ENCODE measurements around the gene CPM.

GRCh38 chr12:68864604-68865003 lies 68.4 kb downstream of the CPM start:
- TF ChIP-seq CTCF (optimal IDR thresholded peaks at IDR 0.05 in 1 of 3, IDR thresholded peaks at IDR 0.05 in 1 of 3, conservative IDR thresholded peaks at IDR 0.05 in 1 of 3; ENCODE audit: extremely low read depth in 1 of 3, insufficient read depth in 2 of 3, low read length in 3 of 3) (no peak), EZH2 (IDR thresholded peaks at IDR 0.05; ENCODE audit: low read length) (no peak)

Measured in keratinocyte (primary cell).